ENCODE results near the gene BCAS3.

Gene BCAS3

DNA sequence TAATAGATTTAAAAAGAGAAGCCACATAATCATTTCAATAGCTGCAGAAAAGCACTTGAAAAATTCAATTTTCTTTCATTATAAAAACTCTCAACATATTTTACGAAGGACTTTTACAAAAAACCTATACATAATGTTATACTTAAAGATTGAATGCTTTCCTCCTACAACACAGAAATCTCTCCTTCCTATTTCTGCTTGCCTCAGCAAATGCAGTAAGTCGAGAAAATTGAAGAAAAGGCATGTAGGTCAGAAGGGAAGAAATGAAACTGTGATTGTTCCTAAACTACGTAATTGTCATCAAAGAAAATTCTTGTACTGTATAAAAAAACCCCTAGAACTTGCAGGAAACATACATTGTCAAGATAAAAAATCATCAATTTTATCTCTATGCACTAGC is 267.1 kb downstream of the BCAS3 start:
- no peaks in the 10 kb centered on the region for H3K9me2 ChIP-seq (ENCODE audit: low read depth, low read length)
- H3K4me1 ChIP-seq (ENCODE audit: insufficient read depth, low read length, severe bottlenecking), result no peaks in the 10 kb centered on the region
- H3K4me3 ChIP-seq (ENCODE audit: low read depth, low read length, poor library complexity, severe bottlenecking), result no peak overlapping the region
- H3K79me2 ChIP-seq (ENCODE audit: insufficient read depth, low read length), result no peaks in the 10 kb centered on the region
- H2AFZ ChIP-seq (ENCODE audit: low read length), result no peak overlapping the region
- H3K9ac ChIP-seq (ENCODE audit: low read length), result no peak overlapping the region
- no peaks in the 10 kb centered on the region for H3F3A ChIP-seq (ENCODE audit: insufficient read depth, low read length)
- peaks cover 10% of the 10 kb centered on the region; the same call in 1 of the 2 replicates for H3K36me3 ChIP-seq (ENCODE audit: insufficient read depth, low read length)
- H3K9me3 ChIP-seq (ENCODE audit: low read length), result no peaks in the 10 kb centered on the region
- no peak overlapping the region for H3K4me2 ChIP-seq (ENCODE audit: low read length)
- H3K27me3 ChIP-seq (ENCODE audit: insufficient read depth, low read length), result no peaks in the 10 kb centered on the region
- H3K27ac ChIP-seq (ENCODE audit: low read depth, low read length, poor library complexity, severe bottlenecking), result no peak overlapping the region
- no peaks in the 10 kb centered on the region for H4K20me1 ChIP-seq (ENCODE audit: insufficient read depth, low read length)
- TF ChIP-seq EZH2 (IDR thresholded peaks at IDR 0.05; ENCODE audit: borderline replicate concordance, low read length), result no peak
- TF ChIP-seq, protein P1, sequence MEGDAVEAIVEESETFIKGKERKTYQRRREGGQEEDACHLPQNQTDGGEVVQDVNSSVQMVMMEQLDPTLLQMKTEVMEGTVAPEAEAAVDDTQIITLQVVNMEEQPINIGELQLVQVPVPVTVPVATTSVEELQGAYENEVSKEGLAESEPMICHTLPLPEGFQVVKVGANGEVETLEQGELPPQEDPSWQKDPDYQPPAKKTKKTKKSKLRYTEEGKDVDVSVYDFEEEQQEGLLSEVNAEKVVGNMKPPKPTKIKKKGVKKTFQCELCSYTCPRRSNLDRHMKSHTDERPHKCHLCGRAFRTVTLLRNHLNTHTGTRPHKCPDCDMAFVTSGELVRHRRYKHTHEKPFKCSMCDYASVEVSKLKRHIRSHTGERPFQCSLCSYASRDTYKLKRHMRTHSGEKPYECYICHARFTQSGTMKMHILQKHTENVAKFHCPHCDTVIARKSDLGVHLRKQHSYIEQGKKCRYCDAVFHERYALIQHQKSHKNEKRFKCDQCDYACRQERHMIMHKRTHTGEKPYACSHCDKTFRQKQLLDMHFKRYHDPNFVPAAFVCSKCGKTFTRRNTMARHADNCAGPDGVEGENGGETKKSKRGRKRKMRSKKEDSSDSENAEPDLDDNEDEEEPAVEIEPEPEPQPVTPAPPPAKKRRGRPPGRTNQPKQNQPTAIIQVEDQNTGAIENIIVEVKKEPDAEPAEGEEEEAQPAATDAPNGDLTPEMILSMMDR (IDR thresholded peaks at IDR 0.05; ENCODE audit: low read length), result no peak

DNA sequence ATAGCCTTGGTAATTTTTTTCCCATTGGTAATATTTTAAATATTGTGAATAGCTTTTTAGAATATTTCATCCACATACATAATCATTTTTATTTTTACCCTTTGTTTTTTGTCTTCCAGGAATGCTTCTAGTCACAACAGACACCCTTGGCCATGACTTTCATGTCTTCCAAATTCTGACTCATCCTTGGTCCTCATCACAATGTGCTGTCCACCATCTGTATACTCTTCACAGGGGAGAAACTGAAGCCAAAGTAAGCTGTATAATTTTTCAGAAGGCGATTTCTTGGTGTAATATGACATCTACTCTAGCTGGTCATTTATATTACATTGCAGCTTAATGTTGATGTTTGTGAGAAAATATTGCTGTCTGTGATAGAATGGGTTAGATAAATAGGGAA is 269.4 kb downstream of the BCAS3 start:
- TF ChIP-seq, protein P1 (IDR thresholded peaks at IDR 0.05; ENCODE audit: low read length), result no peak
- no peak for TF ChIP-seq EZH2 (IDR thresholded peaks at IDR 0.05; ENCODE audit: borderline replicate concordance, low read length)
- Histone ChIP-seq H4K20me1 (ENCODE audit: insufficient read depth, low read length) (no peaks in the 10 kb centered on the region), H3K36me3 (ENCODE audit: insufficient read depth, low read length) (peaks cover 7% of the 10 kb centered on the region; the same call in 1 of the 2 replicates), H2AFZ (ENCODE audit: low read length) (no peak overlapping the region), H3F3A (ENCODE audit: insufficient read depth, low read length) (no peaks in the 10 kb centered on the region), H3K9me2 (ENCODE audit: low read depth, low read length) (no peaks in the 10 kb centered on the region), H3K9ac (ENCODE audit: low read length) (no peak overlapping the region), H3K79me2 (ENCODE audit: insufficient read depth, low read length) (no peaks in the 10 kb centered on the region), H3K4me3 (ENCODE audit: low read depth, low read length, poor library complexity, severe bottlenecking) (no peak overlapping the region), H3K9me3 (ENCODE audit: low read length) (no peaks in the 10 kb centered on the region), H3K27me3 (ENCODE audit: insufficient read depth, low read length) (no peaks in the 10 kb centered on the region), H3K4me1 (ENCODE audit: insufficient read depth, low read length, severe bottlenecking) (no peaks in the 10 kb centered on the region), H3K4me2 (ENCODE audit: low read length) (no peak overlapping the region), H3K27ac (ENCODE audit: low read depth, low read length, poor library complexity, severe bottlenecking) (no peak overlapping the region)

DNA sequence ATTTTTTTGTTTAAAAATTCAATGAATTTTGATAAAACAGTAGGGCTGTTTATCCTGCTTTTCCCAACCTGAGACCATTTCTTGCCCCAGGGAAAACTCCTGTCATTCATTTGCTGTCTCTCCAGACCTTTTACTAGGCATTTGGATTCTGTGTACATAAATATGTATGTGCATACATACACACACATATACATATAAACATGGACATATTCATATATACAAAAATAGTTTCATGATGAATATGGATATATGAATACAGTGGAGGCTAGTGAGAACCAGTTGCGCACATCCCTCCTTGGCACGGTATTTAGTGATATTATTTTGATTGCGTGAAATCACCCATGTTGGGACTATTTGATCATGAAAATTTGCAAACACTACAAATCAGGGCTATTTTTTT is 269.9 kb downstream of the BCAS3 start:
- no peak overlapping the region for H3K9ac ChIP-seq (ENCODE audit: low read length)
- no peak overlapping the region for H3K4me3 ChIP-seq (ENCODE audit: low read depth, low read length, poor library complexity, severe bottlenecking)
- H3K27ac ChIP-seq (ENCODE audit: low read depth, low read length, poor library complexity, severe bottlenecking), result no peak overlapping the region

More for the DNA sequence above, 269.9 kb downstream of the BCAS3 start:
- Histone ChIP-seq H3K79me2 (ENCODE audit: insufficient read depth, low read length) (no peaks in the 10 kb centered on the region), H3K9me3 (ENCODE audit: low read length) (no peaks in the 10 kb centered on the region), H3K4me1 (ENCODE audit: insufficient read depth, low read length, severe bottlenecking) (no peaks in the 10 kb centered on the region), H4K20me1 (ENCODE audit: insufficient read depth, low read length) (no peaks in the 10 kb centered on the region), H3K27me3 (ENCODE audit: insufficient read depth, low read length) (no peaks in the 10 kb centered on the region), H2AFZ (ENCODE audit: low read length) (no peak overlapping the region), H3K4me2 (ENCODE audit: low read length) (no peak overlapping the region), H3F3A (ENCODE audit: insufficient read depth, low read length) (no peaks in the 10 kb centered on the region), H3K36me3 (ENCODE audit: insufficient read depth, low read length) (peaks cover 7% of the 10 kb centered on the region; the same call in 1 of the 2 replicates), H3K9me2 (ENCODE audit: low read depth, low read length) (no peaks in the 10 kb centered on the region)
- no peak for TF ChIP-seq EZH2 (IDR thresholded peaks at IDR 0.05; ENCODE audit: borderline replicate concordance, low read length)
- TF ChIP-seq, protein P1 (IDR thresholded peaks at IDR 0.05; ENCODE audit: low read length), result no peak

All from OCI-LY1 (cell line).